Glutamatergic neuron (in vitro differentiated cells): ENCODE measurements around the gene FAM53B. TPM values are rescaled to one million over a fixed set of nuclear protein-coding genes. Genes with fewer than 3 reads are reported as not detected.

Experiments used
- DNase-seq: peaks from one replicate; pipeline ENCODE4 v3.0.0; 2022
- H3K27ac Mint-ChIP-seq: one replicate; pipeline ENCODE4 v1.8.0; 2020; ENCODE audit warnings: mild to moderate bottlenecking, mixed read lengths, inconsistent platforms; ENCODE audit not compliant: unreplicated experiment
- H3K27me3 Mint-ChIP-seq: one replicate; pipeline ENCODE4 v1.8.0; 2020; ENCODE audit warnings: mild to moderate bottlenecking, moderate library complexity, mixed read lengths, inconsistent platforms; ENCODE audit not compliant: unreplicated experiment
- H3K36me3 Mint-ChIP-seq: one replicate; pipeline ENCODE4 v1.8.0; 2020; ENCODE audit warnings: mild to moderate bottlenecking, mixed read lengths, inconsistent platforms; ENCODE audit not compliant: unreplicated experiment
- H3K4me1 Mint-ChIP-seq: one replicate; pipeline ENCODE4 v1.8.0; 2020; ENCODE audit warnings: mild to moderate bottlenecking, low read depth, mixed read lengths, inconsistent platforms; ENCODE audit not compliant: unreplicated experiment
- H3K4me3 Mint-ChIP-seq: one replicate; pipeline ENCODE4 v1.8.0; 2020; ENCODE audit warnings: mild to moderate bottlenecking, mixed read lengths, inconsistent platforms; ENCODE audit not compliant: unreplicated experiment
- H3K9me3 Mint-ChIP-seq: one replicate; pipeline ENCODE4 v1.8.0; 2020; ENCODE audit warnings: mild to moderate bottlenecking, moderate library complexity, mixed read lengths, inconsistent platforms; ENCODE audit not compliant: unreplicated experiment
- total RNA-seq: library from RNA; stranded (reverse); fragmentation: NEBNext Ultra II Directional; extraction: Animal tissue kit (Norgen Biotek cat#: 25700); gene quantifications from one replicate; pipeline ENCODE4 v1.2.1, GENCODE V29; 2021; ENCODE audit not compliant: unreplicated experiment
- TF ChIP-seq, protein P1 (sequence below): fragments of 200-600 bp; sonication (generic); IDR thresholded peaks from one replicate; pipeline ENCODE4 v1.5.0; 2021; ENCODE audit not compliant: partially characterized antibody, unreplicated experiment

The FAM53B gene
- total RNA-seq, 1 donor from 2014 or later, result 30.5 TPM

DNA sequence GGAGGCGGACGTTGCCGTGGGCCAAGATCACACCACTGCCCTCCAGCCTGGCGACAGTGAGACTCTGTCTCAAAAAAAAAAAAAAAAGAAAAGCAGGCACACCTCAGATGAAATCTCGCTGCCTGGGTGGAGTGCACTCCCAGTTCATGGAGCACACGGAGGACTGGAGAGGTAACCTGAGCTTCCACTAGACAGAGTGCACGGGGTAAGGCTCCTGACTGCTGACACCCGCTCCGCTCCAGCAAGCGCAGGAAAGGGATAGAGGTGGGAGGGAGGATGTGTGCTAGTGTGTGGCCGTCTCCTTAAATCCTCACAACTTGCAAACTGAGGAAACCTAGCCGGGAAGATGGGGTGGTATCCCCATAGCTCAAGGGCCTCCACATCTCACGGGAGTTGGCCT lies 50.8 kb downstream of the FAM53B start:
- Mint-ChIP-seq H3K36me3 (no peaks in the 10 kb centered on the region), H3K27me3 (peaks cover 2% of the 10 kb centered on the region), H3K9me3 (peaks cover 8% of the 10 kb centered on the region), H3K4me1 (peaks cover 36% of the 10 kb centered on the region), H3K4me3 (no peak overlapping the region), H3K27ac (no peak overlapping the region)
- TF ChIP-seq, protein P1, sequence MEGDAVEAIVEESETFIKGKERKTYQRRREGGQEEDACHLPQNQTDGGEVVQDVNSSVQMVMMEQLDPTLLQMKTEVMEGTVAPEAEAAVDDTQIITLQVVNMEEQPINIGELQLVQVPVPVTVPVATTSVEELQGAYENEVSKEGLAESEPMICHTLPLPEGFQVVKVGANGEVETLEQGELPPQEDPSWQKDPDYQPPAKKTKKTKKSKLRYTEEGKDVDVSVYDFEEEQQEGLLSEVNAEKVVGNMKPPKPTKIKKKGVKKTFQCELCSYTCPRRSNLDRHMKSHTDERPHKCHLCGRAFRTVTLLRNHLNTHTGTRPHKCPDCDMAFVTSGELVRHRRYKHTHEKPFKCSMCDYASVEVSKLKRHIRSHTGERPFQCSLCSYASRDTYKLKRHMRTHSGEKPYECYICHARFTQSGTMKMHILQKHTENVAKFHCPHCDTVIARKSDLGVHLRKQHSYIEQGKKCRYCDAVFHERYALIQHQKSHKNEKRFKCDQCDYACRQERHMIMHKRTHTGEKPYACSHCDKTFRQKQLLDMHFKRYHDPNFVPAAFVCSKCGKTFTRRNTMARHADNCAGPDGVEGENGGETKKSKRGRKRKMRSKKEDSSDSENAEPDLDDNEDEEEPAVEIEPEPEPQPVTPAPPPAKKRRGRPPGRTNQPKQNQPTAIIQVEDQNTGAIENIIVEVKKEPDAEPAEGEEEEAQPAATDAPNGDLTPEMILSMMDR, result no peak
- DNase-seq, result no peak

DNA sequence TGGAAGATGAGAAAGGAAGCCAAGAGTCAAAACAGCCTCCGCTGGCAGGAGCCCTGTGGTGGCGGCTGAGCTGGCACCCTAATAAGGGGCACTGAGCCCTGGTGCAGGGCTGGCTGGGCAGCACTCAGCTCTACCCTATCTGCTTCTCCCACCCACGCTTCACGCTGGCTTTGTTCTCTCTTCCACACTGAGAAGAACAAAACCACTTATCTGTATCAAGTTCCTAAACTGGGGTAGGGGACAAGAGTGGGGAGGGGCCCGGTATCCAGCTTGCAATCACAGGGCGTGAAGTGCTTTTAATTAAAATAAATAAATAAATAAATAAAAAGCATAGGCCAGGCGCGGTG lies 52.1 kb downstream of the FAM53B start:
- Mint-ChIP-seq H3K9me3 (peaks cover 5% of the 10 kb centered on the region), H3K4me1 (peaks cover 33% of the 10 kb centered on the region), H3K27ac (no peak overlapping the region), H3K4me3 (no peak overlapping the region), H3K36me3 (no peaks in the 10 kb centered on the region), H3K27me3 (peaks cover 2% of the 10 kb centered on the region)
- no peak for DNase-seq
- TF ChIP-seq, protein P1, result no peak

DNA sequence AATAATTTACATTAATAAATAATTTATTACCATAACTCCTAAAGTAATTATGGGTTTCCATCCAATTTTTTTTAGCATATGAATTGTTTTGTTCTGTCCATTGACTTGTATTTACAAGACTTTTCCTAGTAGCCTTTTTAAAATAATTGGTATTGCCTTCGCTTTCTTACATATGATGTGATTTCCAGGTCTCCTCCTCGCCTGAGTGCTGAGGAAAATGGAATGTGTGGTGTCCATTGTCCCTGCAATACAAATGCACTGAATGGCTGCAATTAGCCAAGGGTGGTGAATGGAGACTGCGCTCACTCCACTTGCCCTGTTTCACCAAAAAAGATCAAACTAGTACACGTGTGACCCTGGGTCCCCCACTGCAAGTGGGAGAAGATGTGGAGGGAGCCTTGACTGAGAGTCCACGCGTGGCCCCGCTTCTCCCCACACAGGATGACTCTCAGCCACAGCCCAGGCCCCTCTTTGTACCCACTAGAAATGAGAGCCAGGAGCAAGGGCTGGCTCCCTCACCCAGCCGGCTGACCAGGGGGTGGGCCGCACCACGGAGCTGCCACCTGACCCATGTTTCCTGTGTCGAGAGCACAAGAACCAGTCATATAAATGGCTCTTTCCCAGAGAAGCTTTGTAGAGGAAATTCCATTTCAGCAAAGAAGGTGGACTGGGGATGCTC lies 52.6 kb downstream of the FAM53B start:
- Mint-ChIP-seq H3K4me1 (peaks cover 33% of the 10 kb centered on the region), H3K4me3 (no peak overlapping the region), H3K27me3 (peaks cover 2% of the 10 kb centered on the region), H3K27ac (peak overlapping the region; percentile 14), H3K36me3 (no peaks in the 10 kb centered on the region), H3K9me3 (peaks cover 6% of the 10 kb centered on the region)
- DNase-seq, result no peak
- TF ChIP-seq, protein P1, result no peak

DNA sequence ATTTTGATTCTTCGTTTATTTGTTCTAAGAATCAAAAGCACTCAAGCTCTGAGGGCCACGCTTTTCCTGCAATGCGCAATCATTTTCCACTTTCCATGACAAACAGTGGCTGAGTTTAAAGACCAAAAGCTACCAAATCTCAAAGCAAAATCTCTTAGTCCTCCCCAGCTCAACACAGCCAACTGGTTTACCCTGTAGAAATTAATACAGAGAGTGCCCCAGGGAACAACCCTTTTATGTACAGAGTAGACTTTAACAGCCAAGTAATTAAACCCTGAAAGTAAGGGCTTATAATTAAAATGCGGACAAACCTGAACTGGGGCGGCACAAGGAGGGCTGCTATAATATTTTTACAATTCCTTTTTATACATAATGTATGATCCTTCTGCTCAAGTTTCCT lies 53.2 kb downstream of the FAM53B start:
- Mint-ChIP-seq H3K4me1 (peaks cover 34% of the 10 kb centered on the region), H3K27me3 (peaks cover 2% of the 10 kb centered on the region), H3K27ac (no peak overlapping the region), H3K4me3 (no peak overlapping the region), H3K9me3 (peaks cover 7% of the 10 kb centered on the region), H3K36me3 (no peaks in the 10 kb centered on the region)
- no peak for DNase-seq
- TF ChIP-seq, protein P1, result no peak

DNA sequence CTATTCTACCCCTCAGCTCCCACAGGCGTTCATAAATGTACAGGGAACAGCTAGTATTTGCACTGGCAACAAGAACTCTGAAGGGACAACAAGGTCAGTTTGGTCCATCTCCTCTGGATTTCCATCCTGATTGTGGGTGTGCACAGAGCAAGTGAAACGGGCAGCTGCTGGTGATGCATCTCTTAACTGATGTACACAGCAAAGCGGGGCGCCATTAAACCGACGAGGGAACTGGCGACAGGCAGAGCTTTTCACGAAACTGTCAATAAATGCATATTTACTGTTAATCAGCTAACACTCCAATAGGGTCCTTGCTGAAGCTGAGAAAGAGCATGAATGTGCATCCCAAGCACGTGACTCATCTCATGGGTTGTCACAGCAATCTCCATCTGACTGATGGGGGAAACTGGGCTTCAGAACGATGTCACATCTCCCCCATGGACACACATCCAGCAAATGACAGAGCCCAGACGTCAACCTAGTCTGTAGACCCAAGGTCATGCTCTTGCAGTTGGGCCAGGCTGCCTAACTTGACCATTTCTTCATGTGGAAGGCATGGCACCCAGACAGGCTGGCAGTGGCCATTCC lies 54.2 kb downstream of the FAM53B start:
- Mint-ChIP-seq H3K27me3 (peaks cover 1% of the 10 kb centered on the region), H3K27ac (no peak overlapping the region), H3K36me3 (no peaks in the 10 kb centered on the region), H3K4me1 (peaks cover 39% of the 10 kb centered on the region), H3K4me3 (no peak overlapping the region), H3K9me3 (peaks cover 7% of the 10 kb centered on the region)
- TF ChIP-seq, protein P1, result no peak
- no peak for DNase-seq
